Testis (tissue), 3 donors: Measurements from ENCODE around the gene COL13A1. TPM values are rescaled to one million over a fixed set of nuclear protein-coding genes. Genes with fewer than 3 reads are reported as not detected.

Experiments
- DNase-seq: peaks from one replicate; pipeline ENCODE4 v3.0.0-alpha.2; 2019
- H3K27ac ChIP-seq, 2 donors: fragments of 200-600 bp; sonication (generic); one replicate each; pipeline ENCODE4 v1.5.1; 2019
- H3K27me3 ChIP-seq: fragments of 200-600 bp; sonication (generic); one replicate; pipeline ENCODE4 v1.5.1; 2019
- H3K36me3 ChIP-seq: fragments of 200-600 bp; sonication (generic); one replicate; pipeline ENCODE4 v1.5.1; 2017; ENCODE audit warnings: low read depth; ENCODE audit errors: missing control alignments
- H3K4me1 ChIP-seq: fragments of 200-600 bp; sonication (generic); one replicate; pipeline ENCODE4 v1.5.1; 2019
- H3K4me3 ChIP-seq, 2 donors: fragments of 200-600 bp; sonication (generic); one replicate each; pipeline ENCODE4 v1.5.1; 2017 to 2019
- H3K9me3 ChIP-seq: fragments of 200-600 bp; sonication (generic); one replicate; pipeline ENCODE4 v1.5.1; 2017
- POLR2A ChIP-seq: fragments of 450-650 bp; IDR thresholded peaks from one replicate; pipeline ENCODE4 v1.6.1; 2017; ENCODE audit warnings: antibody characterized with exemption, mild to moderate bottlenecking, moderate library complexity
- WGBS, 2 donors: methylation state at CpG; one replicate each; pipeline ENCODE4 v1.1.5; 2018; 5-methylcytosine and 5-hydroxymethylcytosine counted together
- intact Hi-C: fragments of 100-400 bp; cut with DNase I; formaldehyde crosslinking; loops from one replicate; pipeline ENCODE4 v1.15.1; 2023; ENCODE audit warnings: low total_unique reads
- polyA plus RNA-seq: library from polyadenylated mRNA; stranded (reverse); fragments of 350-450 nt; fragmentation: Illumina TruSeq; extraction: RNeasy Lipid Tissue Mini Kit (QIAGEN cat#74804); gene quantifications from one replicate; pipeline ENCODE4 v1.2.3, GENCODE V29; 2014; ENCODE audit warnings: low read depth, low replicate concordance; ENCODE audit not compliant: insufficient read depth
- total RNA-seq, 2 donors: library from RNA; depleted of rRNA; stranded (reverse); fragments of >200 nt; gene quantifications; one replicate each; pipeline ENCODE4 v1.2.3, GENCODE V29; 2016
- TF ChIP-seq, protein P1 (sequence below), 3 experiments: fragments of 450-650 bp in 2 of 3; fragments of 200-600 bp in 1 of 3; sonication (generic) in 1 of 3; IDR thresholded peaks; one replicate each; pipeline ENCODE4 v1.5.1; 2016 to 2019; ENCODE audit warnings: antibody characterized with exemption in 3 of 3, mild to moderate bottlenecking in 2 of 3, moderate library complexity in 1 of 3

Gene COL13A1
- total and polyA plus RNA-seq, 3 donors from 2014 or later = 0.94 to 2.5 (median 1.5) TPM

DNA sequence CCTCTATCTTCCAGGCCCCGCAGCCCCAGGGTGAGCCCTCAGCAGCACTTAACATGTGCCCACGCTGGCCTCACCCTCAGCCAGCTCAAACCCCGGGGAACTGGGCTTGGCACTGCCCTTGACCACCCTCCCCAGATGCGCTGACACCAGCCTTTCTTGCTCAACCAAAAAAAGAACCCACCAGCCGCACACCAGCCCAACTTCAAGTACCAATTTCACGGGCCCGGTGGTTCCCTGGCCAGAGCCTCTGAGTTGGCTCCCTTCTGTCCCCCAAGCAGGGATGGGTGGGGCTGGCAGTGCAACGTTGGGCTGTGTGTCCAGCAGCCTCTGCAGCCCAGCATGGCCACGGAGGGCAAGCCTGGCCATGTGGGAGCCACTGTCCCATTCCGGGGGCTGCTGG lies 96.3 kb downstream of the COL13A1 start:
- H3K27ac ChIP-seq = no peak overlapping the region
- intact Hi-C loops = no loop called here
- no peaks in the 10 kb centered on the region for H3K36me3 ChIP-seq
- H3K27me3 ChIP-seq = no peaks in the 10 kb centered on the region
- TF ChIP-seq POLR2A = no peak
- TF ChIP-seq, protein P1, sequence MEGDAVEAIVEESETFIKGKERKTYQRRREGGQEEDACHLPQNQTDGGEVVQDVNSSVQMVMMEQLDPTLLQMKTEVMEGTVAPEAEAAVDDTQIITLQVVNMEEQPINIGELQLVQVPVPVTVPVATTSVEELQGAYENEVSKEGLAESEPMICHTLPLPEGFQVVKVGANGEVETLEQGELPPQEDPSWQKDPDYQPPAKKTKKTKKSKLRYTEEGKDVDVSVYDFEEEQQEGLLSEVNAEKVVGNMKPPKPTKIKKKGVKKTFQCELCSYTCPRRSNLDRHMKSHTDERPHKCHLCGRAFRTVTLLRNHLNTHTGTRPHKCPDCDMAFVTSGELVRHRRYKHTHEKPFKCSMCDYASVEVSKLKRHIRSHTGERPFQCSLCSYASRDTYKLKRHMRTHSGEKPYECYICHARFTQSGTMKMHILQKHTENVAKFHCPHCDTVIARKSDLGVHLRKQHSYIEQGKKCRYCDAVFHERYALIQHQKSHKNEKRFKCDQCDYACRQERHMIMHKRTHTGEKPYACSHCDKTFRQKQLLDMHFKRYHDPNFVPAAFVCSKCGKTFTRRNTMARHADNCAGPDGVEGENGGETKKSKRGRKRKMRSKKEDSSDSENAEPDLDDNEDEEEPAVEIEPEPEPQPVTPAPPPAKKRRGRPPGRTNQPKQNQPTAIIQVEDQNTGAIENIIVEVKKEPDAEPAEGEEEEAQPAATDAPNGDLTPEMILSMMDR (IDR thresholded peaks at IDR 0.05) = no peak
- DNase-seq = no peak
- H3K4me1 ChIP-seq = no peaks in the 10 kb centered on the region
- no peak overlapping the region for H3K4me3 ChIP-seq
- no peaks in the 10 kb centered on the region for H3K9me3 ChIP-seq
- 95% methylated on average over 7 to 10 of the region's 10 CpGs for WGBS, 2 donors

DNA sequence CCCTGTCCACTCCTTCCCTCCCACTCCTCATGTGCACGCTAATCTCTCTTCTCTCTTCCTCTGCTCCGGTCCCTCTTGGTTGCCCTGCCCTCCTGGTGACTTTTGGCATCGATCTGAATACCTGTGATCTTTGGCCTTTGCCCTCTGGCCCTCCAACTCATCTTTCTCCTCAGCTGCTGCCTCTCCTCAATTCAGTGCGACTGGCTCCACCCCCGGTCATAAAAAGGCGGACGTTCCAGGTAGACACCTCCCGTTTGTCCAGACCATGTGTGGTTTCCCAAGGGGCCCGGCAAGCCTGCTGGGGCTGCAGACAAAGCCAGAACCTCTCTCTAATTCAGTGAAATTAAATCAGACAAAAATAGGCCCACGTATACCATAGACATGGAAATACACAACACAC lies 96.8 kb downstream of the COL13A1 start:
- Histone ChIP-seq H3K4me1 (no peaks in the 10 kb centered on the region), H3K27me3 (no peaks in the 10 kb centered on the region), H3K27ac (no peak overlapping the region), H3K36me3 (no peaks in the 10 kb centered on the region), H3K4me3 (no peak overlapping the region), H3K9me3 (no peaks in the 10 kb centered on the region)
- intact Hi-C loops = no loop called here
- 73 to 75% methylated on average over 10 of the region's 10 CpGs for WGBS, 2 donors
- TF ChIP-seq, protein P1 (IDR thresholded peaks at IDR 0.05) = no peak
- TF ChIP-seq POLR2A = no peak
- DNase-seq = no peak

DNA sequence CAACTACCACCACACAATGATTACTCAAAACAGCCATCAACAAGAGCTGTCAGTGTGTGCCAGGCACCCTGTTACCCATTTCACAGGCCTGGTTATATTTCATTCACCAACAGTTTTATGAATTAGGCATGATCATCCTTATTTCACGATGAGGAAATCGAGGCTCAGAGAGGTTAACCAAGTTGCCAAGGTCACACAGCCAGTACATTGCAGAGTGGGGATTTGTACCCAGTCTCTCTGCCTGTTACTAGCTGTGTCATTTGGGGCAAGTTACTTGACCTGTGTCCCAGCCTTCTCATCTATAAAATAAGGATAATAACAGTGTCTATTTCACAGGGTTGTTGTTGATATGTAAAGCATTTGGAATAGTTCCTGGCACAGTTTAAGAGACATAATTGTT lies 97.2 kb downstream of the COL13A1 start:
- Histone ChIP-seq H3K4me1 (no peaks in the 10 kb centered on the region), H3K36me3 (no peaks in the 10 kb centered on the region), H3K27me3 (no peaks in the 10 kb centered on the region), H3K9me3 (no peaks in the 10 kb centered on the region), H3K4me3 (no peak overlapping the region), H3K27ac (no peak overlapping the region)
- TF ChIP-seq, protein P1 (IDR thresholded peaks at IDR 0.05) = no peak
- TF ChIP-seq POLR2A = no peak
- no peak for DNase-seq
- 85 to 91% methylated on average over 2 of the region's 2 CpGs for WGBS, 2 donors
- intact Hi-C loops = no loop called here

DNA sequence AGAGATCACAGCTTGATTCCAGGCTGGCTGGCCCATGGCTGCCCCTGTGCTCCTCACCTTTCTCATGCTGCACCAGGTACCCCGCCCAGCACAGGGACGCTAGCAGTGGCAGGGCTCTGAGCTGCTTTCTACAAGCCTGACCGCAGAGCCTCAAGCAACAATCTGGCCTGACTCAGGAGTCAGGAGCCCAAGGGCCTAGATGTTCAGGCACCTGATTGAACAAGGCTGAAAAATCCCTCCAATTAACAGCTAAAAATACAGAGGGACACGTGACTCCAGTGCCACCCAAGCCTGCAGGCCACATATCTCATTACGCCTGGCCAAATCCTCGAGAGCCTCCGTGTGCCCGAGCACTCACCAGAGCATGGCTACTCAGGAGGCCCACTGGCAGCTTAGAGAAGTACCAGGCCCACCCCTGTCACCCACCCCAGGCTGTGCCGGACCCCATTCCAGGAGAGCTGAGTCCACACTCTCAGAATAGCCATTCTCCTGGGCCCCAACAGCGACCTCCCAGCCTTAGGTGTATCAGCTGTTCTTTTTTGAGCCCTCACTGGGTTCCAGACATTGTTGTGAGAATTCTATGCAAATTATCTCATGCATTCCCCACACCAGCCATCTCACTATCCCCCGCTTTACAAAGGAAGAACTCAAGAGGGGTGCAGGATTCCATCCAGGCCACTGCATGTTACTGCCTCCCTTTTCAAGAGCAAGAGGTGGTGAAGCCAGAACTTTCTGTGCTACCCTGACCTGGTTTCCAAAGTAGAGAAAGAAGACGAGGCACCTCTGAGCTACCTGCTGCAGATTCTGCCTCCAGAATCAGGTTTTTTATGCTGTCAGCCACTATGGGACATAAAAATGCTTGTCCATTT lies 98.3 kb downstream of the COL13A1 start:
- no peak overlapping the region for H3K27ac ChIP-seq
- WGBS, 2 donors = 94% methylated on average over 10 to 12 of the region's 12 CpGs
- intact Hi-C loops = no loop called here
- H3K36me3 ChIP-seq = no peaks in the 10 kb centered on the region
- H3K4me1 ChIP-seq = no peaks in the 10 kb centered on the region
- no peaks in the 10 kb centered on the region for H3K27me3 ChIP-seq
- no peaks in the 10 kb centered on the region for H3K9me3 ChIP-seq
- DNase-seq = no peak
- TF ChIP-seq POLR2A = no peak
- TF ChIP-seq, protein P1 (IDR thresholded peaks at IDR 0.05) = no peak
- no peak overlapping the region for H3K4me3 ChIP-seq

DNA sequence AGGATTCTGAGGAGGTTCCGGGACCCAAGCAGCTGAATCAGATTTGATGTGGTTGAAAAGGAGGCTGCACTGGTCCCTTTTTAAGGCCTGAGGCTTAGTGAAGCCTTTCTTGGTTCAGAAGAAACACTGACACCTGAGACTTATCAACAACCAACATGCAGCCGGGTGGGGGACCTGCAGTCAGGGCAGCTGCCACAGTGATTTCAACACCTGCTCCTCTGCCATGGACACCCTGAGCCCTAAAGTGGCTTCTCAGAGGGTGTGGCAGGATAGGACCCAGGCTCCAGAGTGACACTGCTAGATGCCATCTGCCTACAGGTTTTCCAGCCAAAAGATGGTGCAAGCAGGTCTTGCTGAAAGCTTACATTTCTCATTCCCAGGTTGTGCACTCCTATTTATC lies 99.3 kb downstream of the COL13A1 start:
- H3K27me3 ChIP-seq = no peaks in the 10 kb centered on the region
- H3K36me3 ChIP-seq = no peaks in the 10 kb centered on the region
- TF ChIP-seq, protein P1 (IDR thresholded peaks at IDR 0.05) = no peak
- no peak for TF ChIP-seq POLR2A
- no peak overlapping the region for H3K27ac ChIP-seq
- intact Hi-C loops = no loop called here
- DNase-seq = no peak
- WGBS, 2 donors = 84 to 93% methylated on average over 2 of the region's 2 CpGs
- H3K4me1 ChIP-seq = no peaks in the 10 kb centered on the region
- no peaks in the 10 kb centered on the region for H3K9me3 ChIP-seq
- H3K4me3 ChIP-seq = no peak overlapping the region
